HT-29 (cell line): ENCODE measurements around the gene ZBTB47. TPM values are rescaled to one million over a fixed set of nuclear protein-coding genes. Genes with fewer than 3 reads are reported as not detected.

Experiments used
- DNase-seq: peaks from one replicate; pipeline ENCODE4 v3.0.0-alpha.2; 2015; ENCODE audit warnings: low spot score
- total RNA-seq: library from RNA; depleted of rRNA; stranded (reverse); fragments of >200 nt; shearing (Covaris generic); gene quantifications from 2 replicates; pipeline ENCODE4 v1.2.3, GENCODE V29; 2014; rRNA removed

The ZBTB47 gene
- total RNA-seq, 1 experiment from 2014 or later: 1.1 TPM

DNA sequence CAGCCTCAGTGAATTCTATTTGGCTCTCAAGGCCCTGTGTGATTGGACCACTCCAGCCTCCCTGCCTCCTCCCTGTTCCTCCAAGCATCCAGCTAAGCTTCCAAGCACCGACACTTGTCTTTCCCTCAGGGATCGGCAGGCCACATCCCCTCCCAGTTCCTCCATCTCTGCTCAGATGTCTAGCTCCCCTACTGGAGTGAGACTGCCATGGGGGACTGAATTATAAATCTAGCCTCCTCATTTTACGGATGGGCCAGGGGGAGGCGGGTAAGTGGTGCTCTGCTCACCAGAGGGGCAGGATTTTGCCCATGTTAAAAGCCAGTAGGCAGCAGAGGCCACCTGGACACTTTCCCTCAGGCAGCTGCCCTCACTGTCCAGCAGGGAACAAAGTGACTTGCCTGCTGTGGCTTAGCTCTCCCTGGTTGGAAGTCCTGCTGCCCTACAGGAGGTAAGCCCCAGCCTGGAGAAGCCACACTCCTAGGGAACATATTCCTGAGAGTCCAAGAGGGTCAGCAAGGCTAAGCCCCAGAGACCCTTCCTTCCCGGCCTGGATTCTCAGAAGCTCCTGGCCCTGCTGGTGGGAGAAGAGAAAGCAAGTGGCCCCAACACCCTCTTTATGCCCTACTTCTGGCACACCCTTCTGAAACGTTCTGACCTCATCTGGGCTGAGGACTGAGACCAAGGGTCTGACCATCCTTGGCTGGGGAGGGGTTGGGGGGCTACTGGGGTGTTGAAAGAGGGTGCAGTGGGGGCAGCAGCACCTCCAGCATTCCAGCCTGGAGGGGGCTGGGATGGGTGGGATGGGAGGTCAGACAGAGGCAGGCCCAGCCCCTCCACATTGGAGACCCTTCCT is 58.2 kb downstream of the ZBTB47 start:
- no peak for DNase-seq

- no peak for DNase-seq
Observed at GRCh38 chr3:42712344-42712648, 58.8 kb downstream of the ZBTB47 start.

DNA sequence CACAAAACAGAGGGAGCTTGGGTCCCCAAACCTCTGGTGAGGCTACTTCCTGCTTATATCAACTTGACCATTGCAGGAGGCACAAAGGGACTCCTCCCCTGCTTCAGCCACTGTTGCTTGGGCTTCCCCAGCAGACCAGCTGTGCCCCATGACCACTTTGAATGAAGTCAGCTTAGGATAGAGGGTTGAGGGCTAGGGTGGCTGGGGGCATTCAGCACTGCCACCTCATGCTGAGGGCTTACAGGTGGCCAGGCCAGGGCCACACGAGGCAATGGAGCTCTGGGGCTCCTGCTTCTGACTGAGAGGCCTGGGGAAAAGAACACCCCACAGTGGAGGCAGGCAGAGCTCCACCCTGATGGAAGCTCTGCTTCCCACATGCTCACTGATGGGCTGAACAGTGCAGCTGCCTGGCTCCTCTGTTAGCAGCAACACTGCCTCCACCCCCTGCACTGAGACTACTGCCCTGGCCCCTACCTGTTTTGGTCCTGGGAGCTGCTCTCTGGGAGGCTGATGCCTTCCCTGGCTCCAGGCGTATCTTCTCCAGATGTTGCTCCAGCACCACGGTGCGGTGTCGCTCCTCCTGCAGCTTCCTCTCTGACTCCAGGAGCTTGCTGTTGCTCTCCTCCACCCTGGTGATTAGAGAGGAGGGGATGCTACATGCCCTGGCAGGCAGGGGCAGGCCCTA is 59.3 kb downstream of the ZBTB47 start:
- DNase-seq: no peak

DNA sequence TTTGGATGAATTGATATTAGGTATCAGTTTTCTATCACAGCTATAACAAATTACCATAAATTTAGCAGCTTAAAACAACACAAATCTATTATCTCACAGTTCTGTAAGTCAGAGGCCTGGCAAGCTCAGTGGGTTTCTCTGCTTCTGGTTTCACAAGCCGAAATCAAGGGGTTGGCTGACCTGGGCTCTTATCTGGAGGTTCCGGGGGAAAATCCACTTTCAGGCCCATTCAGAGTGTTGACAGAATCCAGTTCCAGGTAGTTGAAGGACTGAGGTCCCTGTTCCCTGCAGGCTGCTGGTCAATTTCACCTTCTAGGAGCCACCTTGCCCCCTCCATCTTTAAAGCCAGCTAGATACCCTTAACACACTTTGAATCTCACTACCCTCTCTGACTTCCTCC is 60.2 kb downstream of the ZBTB47 start:
- no peak for DNase-seq

DNA sequence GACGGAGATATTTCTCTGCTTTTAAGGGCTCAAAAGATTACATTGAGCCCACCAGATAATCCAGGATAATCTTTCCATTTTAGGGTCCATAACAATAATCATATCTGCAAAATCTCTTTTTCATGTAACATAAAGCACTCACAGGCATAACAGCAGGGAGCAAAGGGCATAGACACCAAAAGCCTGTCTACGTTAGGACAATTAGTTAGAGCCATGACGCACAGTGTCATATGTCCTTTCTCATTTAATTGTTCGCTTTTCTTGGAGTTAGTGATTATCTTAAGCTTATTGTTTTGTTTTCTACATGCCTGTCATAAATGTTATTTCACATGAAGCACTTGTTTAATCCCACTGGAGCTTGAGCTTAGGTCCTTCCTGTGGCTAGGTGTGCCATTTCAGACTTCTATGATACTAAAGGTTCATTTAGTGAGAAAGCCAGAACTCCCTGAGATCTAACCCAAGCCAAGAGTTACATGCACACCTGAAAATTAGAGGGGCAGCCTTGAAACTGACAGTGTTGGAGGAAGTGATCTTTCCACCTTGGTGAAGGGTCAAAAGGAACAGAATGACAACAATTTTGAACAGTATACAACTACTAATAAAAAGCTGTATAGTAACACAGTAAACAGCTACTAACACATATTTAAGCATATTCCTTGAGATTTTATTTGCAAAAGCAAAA is 60.8 kb downstream of the ZBTB47 start:
- no peak for DNase-seq

Other genes starting within 250 kb of the ZBTB47 start
- not detected in 2 replicates for gene LYZL4, start 243.1 kb upstream of the ZBTB47 start, total RNA-seq
- 60.4 and 74.4 TPM in 2 replicates for gene VIPR1, start 151.1 kb upstream of the ZBTB47 start, total RNA-seq
- gene SEC22C, start 71.7 kb upstream of the ZBTB47 start, total RNA-seq: 12.3 and 12.6 TPM in 2 replicates
- 17.7 and 18.4 TPM in 2 replicates for gene SS18L2, start 62.8 kb upstream of the ZBTB47 start, total RNA-seq
- 20.0 and 21.8 TPM in 2 replicates for gene NKTR, start 53.0 kb upstream of the ZBTB47 start, total RNA-seq
- gene KLHL40, start 31.8 kb downstream of the ZBTB47 start, total RNA-seq: not detected in 2 replicates
- gene HHATL, start 49.1 kb downstream of the ZBTB47 start, total RNA-seq: not detected in 2 replicates
- gene CCDC13, start 119.6 kb downstream of the ZBTB47 start, total RNA-seq: not detected in 2 replicates
- 22.5 and 32.2 TPM in 2 replicates for gene HIGD1A, start 150.8 kb downstream of the ZBTB47 start, total RNA-seq
- gene ACKR2, start 155.7 kb downstream of the ZBTB47 start, total RNA-seq: 0.18 TPM in 1 of 2 replicates, not detected in the other
- gene CYP8B1, start 222.2 kb downstream of the ZBTB47 start, total RNA-seq: not detected in 2 replicates